ENCODE results near the gene BCAS3.

DNA sequence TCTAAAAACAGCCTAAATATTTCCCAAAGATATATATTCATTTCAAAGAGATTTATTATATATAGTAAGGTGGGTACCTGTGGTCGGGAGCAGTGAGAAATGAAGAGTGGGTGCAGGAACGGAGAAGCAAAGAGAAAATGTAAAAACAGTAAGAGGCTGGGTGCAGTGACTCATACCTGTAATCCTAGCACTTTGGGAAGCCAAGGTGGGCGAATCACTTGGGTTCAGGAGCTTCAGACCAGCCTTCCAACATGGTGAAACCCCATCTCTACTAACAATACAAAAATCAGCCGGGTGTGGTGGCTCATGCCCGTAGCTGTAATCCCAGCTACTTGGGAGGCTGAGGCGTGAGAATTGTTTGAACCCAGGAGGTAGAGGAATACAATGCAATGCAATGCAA lies 257.1 kb downstream of the BCAS3 start:
- TF ChIP-seq, protein P1, sequence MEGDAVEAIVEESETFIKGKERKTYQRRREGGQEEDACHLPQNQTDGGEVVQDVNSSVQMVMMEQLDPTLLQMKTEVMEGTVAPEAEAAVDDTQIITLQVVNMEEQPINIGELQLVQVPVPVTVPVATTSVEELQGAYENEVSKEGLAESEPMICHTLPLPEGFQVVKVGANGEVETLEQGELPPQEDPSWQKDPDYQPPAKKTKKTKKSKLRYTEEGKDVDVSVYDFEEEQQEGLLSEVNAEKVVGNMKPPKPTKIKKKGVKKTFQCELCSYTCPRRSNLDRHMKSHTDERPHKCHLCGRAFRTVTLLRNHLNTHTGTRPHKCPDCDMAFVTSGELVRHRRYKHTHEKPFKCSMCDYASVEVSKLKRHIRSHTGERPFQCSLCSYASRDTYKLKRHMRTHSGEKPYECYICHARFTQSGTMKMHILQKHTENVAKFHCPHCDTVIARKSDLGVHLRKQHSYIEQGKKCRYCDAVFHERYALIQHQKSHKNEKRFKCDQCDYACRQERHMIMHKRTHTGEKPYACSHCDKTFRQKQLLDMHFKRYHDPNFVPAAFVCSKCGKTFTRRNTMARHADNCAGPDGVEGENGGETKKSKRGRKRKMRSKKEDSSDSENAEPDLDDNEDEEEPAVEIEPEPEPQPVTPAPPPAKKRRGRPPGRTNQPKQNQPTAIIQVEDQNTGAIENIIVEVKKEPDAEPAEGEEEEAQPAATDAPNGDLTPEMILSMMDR (IDR thresholded peaks at IDR 0.05; ENCODE audit: low read depth, low read length, missing input control), result no peak
- TF ChIP-seq SP1 (IDR thresholded peaks at IDR 0.05), result no peak
- TF ChIP-seq, protein P2, sequence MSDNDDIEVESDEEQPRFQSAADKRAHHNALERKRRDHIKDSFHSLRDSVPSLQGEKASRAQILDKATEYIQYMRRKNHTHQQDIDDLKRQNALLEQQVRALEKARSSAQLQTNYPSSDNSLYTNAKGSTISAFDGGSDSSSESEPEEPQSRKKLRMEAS (IDR thresholded peaks at IDR 0.05), result no peak
- TF ChIP-seq, protein P3, sequence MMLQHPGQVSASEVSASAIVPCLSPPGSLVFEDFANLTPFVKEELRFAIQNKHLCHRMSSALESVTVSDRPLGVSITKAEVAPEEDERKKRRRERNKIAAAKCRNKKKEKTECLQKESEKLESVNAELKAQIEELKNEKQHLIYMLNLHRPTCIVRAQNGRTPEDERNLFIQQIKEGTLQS (IDR thresholded peaks at IDR 0.05), result no peak
- TF ChIP-seq, protein P4, sequence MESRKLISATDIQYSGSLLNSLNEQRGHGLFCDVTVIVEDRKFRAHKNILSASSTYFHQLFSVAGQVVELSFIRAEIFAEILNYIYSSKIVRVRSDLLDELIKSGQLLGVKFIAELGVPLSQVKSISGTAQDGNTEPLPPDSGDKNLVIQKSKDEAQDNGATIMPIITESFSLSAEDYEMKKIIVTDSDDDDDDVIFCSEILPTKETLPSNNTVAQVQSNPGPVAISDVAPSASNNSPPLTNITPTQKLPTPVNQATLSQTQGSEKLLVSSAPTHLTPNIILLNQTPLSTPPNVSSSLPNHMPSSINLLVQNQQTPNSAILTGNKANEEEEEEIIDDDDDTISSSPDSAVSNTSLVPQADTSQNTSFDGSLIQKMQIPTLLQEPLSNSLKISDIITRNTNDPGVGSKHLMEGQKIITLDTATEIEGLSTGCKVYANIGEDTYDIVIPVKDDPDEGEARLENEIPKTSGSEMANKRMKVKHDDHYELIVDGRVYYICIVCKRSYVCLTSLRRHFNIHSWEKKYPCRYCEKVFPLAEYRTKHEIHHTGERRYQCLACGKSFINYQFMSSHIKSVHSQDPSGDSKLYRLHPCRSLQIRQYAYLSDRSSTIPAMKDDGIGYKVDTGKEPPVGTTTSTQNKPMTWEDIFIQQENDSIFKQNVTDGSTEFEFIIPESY (IDR thresholded peaks at IDR 0.05), result no peak
